Chondrocyte (in vitro differentiated cells): Measurements from ENCODE around the gene KCNT2. TPM values are rescaled to one million over a fixed set of nuclear protein-coding genes. Genes with fewer than 3 reads are reported as not detected.

ENCODE experiments used
- DNase-seq: peaks from one replicate; pipeline ENCODE4 v3.0.0; 2021; ENCODE audit warnings: mixed read lengths, low spot score
- H3K27ac Mint-ChIP-seq: one replicate; pipeline ENCODE4 v1.8.0; 2021; ENCODE audit warnings: mild to moderate bottlenecking, moderate library complexity, mixed read lengths; ENCODE audit not compliant: unreplicated experiment
- H3K27me3 Mint-ChIP-seq: 2 replicates; pipeline ENCODE4 v1.8.0; 2021; ENCODE audit warnings: low read depth, mixed read lengths
- H3K36me3 Mint-ChIP-seq: 2 replicates; pipeline ENCODE4 v1.8.0; 2021; ENCODE audit warnings: low read depth, mixed read lengths
- H3K4me1 Mint-ChIP-seq: 2 replicates; pipeline ENCODE4 v1.8.0; 2021; ENCODE audit warnings: low read depth, mild to moderate bottlenecking, mixed read lengths
- H3K4me3 Mint-ChIP-seq: one replicate; pipeline ENCODE4 v1.8.0; 2021; ENCODE audit warnings: mild to moderate bottlenecking, moderate library complexity, mixed read lengths; ENCODE audit not compliant: unreplicated experiment
- H3K9me3 Mint-ChIP-seq: 2 replicates; pipeline ENCODE4 v1.8.0; 2021; ENCODE audit warnings: low read depth, mixed read lengths
- total RNA-seq: library from RNA; stranded (reverse); gene quantifications from 3 replicates; pipeline ENCODE4 v1.2.1, GENCODE V29; 2021
- TF ChIP-seq, protein P1 (sequence below): fragments of 200-600 bp; sonication (generic); IDR thresholded peaks from 2 replicates; pipeline ENCODE4 v1.5.0; 2021; ENCODE audit warnings: antibody characterized with exemption, mild to moderate bottlenecking, moderate library complexity

Gene KCNT2
- total RNA-seq, 1 donor from 2014 or later: 13.4 TPM

- H3K36me3 Mint-ChIP-seq: peaks cover 8% of the 10 kb centered on the region
- no peaks in the 10 kb centered on the region for H3K27me3 Mint-ChIP-seq
These were observed 189.5 kb downstream of the KCNT2 start for GRCh38 chr1:196418772-196419171.

DNA sequence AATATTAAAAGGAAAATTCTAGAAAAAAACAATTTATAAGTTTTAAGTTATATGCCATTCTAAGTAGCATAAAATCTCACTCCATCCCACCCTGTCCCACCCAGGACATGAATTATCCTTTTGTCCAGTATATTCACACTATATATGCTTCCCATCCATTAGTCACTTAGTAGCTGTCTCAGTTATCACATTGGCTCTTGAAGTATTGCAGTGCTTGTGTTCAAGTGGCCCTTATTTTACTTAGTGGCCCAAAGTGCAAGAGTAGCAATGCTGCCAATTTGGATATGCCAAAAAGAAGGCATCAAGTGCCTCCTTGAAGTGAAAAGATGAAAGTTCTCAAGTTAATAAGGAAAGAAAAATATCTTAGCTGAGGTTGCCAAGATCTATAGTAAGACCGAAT is 192.3 kb downstream of the KCNT2 start:
- peaks cover 7% of the 10 kb centered on the region for H3K9me3 Mint-ChIP-seq
- H3K4me1 Mint-ChIP-seq: no peaks in the 10 kb centered on the region

More at GRCh38 chr1:196418772-196419171, 189.5 kb downstream of the KCNT2 start:
- peaks cover 4% of the 10 kb centered on the region for H3K9me3 Mint-ChIP-seq
- DNase-seq: no peak
- peaks cover 9% of the 10 kb centered on the region for H3K4me1 Mint-ChIP-seq
- TF ChIP-seq, protein P1, sequence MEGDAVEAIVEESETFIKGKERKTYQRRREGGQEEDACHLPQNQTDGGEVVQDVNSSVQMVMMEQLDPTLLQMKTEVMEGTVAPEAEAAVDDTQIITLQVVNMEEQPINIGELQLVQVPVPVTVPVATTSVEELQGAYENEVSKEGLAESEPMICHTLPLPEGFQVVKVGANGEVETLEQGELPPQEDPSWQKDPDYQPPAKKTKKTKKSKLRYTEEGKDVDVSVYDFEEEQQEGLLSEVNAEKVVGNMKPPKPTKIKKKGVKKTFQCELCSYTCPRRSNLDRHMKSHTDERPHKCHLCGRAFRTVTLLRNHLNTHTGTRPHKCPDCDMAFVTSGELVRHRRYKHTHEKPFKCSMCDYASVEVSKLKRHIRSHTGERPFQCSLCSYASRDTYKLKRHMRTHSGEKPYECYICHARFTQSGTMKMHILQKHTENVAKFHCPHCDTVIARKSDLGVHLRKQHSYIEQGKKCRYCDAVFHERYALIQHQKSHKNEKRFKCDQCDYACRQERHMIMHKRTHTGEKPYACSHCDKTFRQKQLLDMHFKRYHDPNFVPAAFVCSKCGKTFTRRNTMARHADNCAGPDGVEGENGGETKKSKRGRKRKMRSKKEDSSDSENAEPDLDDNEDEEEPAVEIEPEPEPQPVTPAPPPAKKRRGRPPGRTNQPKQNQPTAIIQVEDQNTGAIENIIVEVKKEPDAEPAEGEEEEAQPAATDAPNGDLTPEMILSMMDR: no peak
- H3K27ac Mint-ChIP-seq: no peak overlapping the region
- no peak overlapping the region for H3K4me3 Mint-ChIP-seq

GRCh38 chr1:196412326-196412725 is 195.9 kb downstream of the KCNT2 start:
- Mint-ChIP-seq H3K36me3 (peaks cover 1% of the 10 kb centered on the region), H3K4me1 (peaks cover 27% of the 10 kb centered on the region), H3K9me3 (peaks cover 3% of the 10 kb centered on the region), H3K4me3 (no peak overlapping the region), H3K27me3 (no peaks in the 10 kb centered on the region), H3K27ac (no peak overlapping the region)
- TF ChIP-seq, protein P1: no peak
- no peak for DNase-seq

More for the DNA sequence above, 192.3 kb downstream of the KCNT2 start:
- DNase-seq: no peak
- no peak overlapping the region for H3K4me3 Mint-ChIP-seq
- TF ChIP-seq, protein P1: no peak
- H3K36me3 Mint-ChIP-seq: peaks cover 8% of the 10 kb centered on the region
- no peaks in the 10 kb centered on the region for H3K27me3 Mint-ChIP-seq
- H3K27ac Mint-ChIP-seq: no peak overlapping the region

GRCh38 chr1:196410768-196411167 is 197.5 kb downstream of the KCNT2 start:
- Mint-ChIP-seq H3K9me3 (peaks cover 3% of the 10 kb centered on the region), H3K4me1 (peaks cover 37% of the 10 kb centered on the region), H3K4me3 (no peak overlapping the region), H3K36me3 (no peaks in the 10 kb centered on the region), H3K27ac (no peak overlapping the region), H3K27me3 (no peaks in the 10 kb centered on the region)
- no peak for DNase-seq
- TF ChIP-seq, protein P1: no peak

DNA sequence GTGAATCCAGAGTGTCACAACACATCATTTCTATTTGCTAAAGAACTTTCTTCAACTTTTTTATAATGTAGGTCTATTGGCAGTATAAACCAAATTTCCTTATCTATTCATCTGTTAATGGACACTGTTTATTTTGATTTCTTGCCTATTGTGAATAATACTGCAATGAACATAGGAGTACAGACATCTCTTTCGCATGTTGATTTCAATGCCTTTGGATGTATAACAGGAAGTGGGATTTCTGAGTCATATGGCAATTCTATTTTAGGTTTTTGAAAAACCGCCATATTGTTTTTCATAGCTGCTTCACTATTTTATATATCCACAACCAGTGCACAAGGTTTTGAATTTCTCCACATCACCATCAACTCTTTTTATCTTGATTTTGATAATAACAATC is 198.7 kb downstream of the KCNT2 start:
- DNase-seq: no peak
- Mint-ChIP-seq H3K36me3 (no peaks in the 10 kb centered on the region), H3K4me1 (peaks cover 40% of the 10 kb centered on the region), H3K9me3 (peaks cover 3% of the 10 kb centered on the region), H3K27ac (no peak overlapping the region), H3K4me3 (no peak overlapping the region), H3K27me3 (no peaks in the 10 kb centered on the region)
- TF ChIP-seq, protein P1: no peak
